D721Med (cell line): ENCODE measurements around the gene TMEM269.

ENCODE experiments used
- DNase-seq: peaks from one replicate; pipeline ENCODE4 v3.0.0; 2011; ENCODE audit warnings: low spot score; ENCODE audit not compliant: insufficient read length
- FAIRE-seq: peaks from 2 replicates; lab custom pipeline; 2011; peaks lifted over from hg19 to GRCh38; lab: Jason Lieb, UNC
- TF ChIP-seq, protein P1 (sequence below): IDR thresholded peaks from 2 replicates; pipeline ENCODE4 v1.5.1; 2012; ENCODE audit warnings: mild to moderate bottlenecking, control low read depth; ENCODE audit not compliant: insufficient read depth; ENCODE audit errors: missing control alignments

Gene TMEM269

GRCh38 chr1:42766741-42767509 lies 17.9 kb upstream of the TMEM269 start, which contains the start of the genes C1orf50 and P3H1:
TSS of gene C1orf50 (plus strand) at chr1:42767249. CDS start at chr1:42767312, 63 bp downstream.
TSS of gene P3H1 (minus strand) at chr1:42767028. CDS start at chr1:42766971, 57 bp downstream.
- FAIRE-seq, result no peak
- peak; percentile 68 for DNase-seq
- TF ChIP-seq, protein P1, sequence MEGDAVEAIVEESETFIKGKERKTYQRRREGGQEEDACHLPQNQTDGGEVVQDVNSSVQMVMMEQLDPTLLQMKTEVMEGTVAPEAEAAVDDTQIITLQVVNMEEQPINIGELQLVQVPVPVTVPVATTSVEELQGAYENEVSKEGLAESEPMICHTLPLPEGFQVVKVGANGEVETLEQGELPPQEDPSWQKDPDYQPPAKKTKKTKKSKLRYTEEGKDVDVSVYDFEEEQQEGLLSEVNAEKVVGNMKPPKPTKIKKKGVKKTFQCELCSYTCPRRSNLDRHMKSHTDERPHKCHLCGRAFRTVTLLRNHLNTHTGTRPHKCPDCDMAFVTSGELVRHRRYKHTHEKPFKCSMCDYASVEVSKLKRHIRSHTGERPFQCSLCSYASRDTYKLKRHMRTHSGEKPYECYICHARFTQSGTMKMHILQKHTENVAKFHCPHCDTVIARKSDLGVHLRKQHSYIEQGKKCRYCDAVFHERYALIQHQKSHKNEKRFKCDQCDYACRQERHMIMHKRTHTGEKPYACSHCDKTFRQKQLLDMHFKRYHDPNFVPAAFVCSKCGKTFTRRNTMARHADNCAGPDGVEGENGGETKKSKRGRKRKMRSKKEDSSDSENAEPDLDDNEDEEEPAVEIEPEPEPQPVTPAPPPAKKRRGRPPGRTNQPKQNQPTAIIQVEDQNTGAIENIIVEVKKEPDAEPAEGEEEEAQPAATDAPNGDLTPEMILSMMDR, result no peak

- no peak for DNase-seq
- TF ChIP-seq, protein P1, result no peak
- FAIRE-seq, result no peak
Measured at GRCh38 chr1:42767510-42768000, 17.2 kb upstream of the TMEM269 start.

DNA sequence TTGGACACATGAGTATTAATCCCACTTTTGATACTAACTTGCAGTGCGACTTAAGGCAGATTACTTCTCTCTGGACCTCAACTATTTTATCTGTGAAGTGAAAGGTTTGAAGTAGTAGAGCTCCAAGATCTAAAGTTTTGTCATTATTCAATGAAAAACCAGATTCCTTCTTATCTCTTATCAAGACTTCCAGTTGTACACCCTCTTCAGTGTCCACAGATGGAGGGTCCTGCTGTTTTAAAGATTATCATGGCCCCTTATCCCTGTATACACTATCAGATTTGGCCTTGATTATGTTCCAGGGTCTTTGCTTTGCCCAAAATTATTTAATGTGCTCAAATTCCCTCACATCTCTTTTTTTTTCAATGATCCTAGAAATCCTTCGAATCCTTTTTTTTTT lies 16.6 kb upstream of the TMEM269 start:
- TF ChIP-seq, protein P1, result no peak
- FAIRE-seq, result no peak
- DNase-seq, result no peak

- no peak for FAIRE-seq
- TF ChIP-seq, protein P1, result no peak
- no peak for DNase-seq
Measured at GRCh38 chr1:42769811-42770210, 15.0 kb upstream of the TMEM269 start.

DNA sequence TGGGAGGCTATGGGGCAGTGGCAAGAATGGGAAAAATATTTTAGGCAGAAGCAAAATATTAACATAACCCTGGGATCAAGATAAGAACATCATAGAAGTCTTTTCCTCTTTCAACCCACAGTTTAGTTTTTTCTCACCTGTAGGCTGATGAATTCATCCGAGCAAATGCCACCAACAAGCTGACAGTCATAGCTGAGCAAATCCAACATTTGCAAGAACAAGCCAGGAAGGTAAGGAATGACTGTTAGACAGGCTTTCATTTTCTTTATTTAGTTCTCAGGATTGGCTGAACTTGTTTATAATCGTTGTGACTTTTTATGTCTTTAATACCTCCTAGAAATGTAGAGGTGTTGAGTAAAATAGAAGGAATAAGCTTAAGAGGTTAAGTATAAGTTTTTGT lies 11.4 kb upstream of the TMEM269 start:
- FAIRE-seq (no peak), DNase-seq (no peak)
- TF ChIP-seq, protein P1, result no peak

- no peak for DNase-seq
- no peak for FAIRE-seq
- TF ChIP-seq, protein P1, result no peak
Measured at GRCh38 chr1:42774928-42775526, 9.8 kb upstream of the TMEM269 start.
